ENCODE data around the gene TPP1.

GRCh38 chr11:6622261-6623171, 3.3 kb upstream of the TPP1 start:
- TF ChIP-seq CTCF (IDR thresholded peaks at IDR 0.05) (no peak), ZFX (IDR thresholded peaks at IDR 0.05; ENCODE audit: borderline replicate concordance) (no peak)

All from 22Rv1 (cell line).